RCC 7860 (cell line): ENCODE measurements around the gene OLFM2.
"Not testable (repeated sequence)": the region's sequence is repeated elsewhere in the genome, so short reads cannot be mapped to it uniquely, and the experiment has no call there.

Source experiments
- DNase-seq: peaks from one replicate; pipeline ENCODE4 v3.0.0-alpha.2; 2015; ENCODE audit warnings: low spot score
- FAIRE-seq: peaks from 2 replicates; lab custom pipeline; 2012; peaks lifted over from hg19 to GRCh38; lab: Jason Lieb, UNC

The OLFM2 gene

GRCh38 chr19:9945319-9945966 is 9.1 kb upstream of the OLFM2 start:
- FAIRE-seq (peak; percentile 68), DNase-seq (peak; percentile 66)

- no peak for FAIRE-seq
These were observed 7.4 kb upstream of the OLFM2 start for GRCh38 chr19:9943744-9944143.

GRCh38 chr19:9941671-9942070 is 5.4 kb upstream of the OLFM2 start:
- no peak for DNase-seq
- FAIRE-seq = no peak

More at GRCh38 chr19:9943744-9944143, 7.4 kb upstream of the OLFM2 start:
- DNase-seq = no peak

- FAIRE-seq (no peak), DNase-seq (no peak)
These were observed 4.9 kb upstream of the OLFM2 start for GRCh38 chr19:9941231-9941630.

- DNase-seq (peak; percentile 91), FAIRE-seq (peak; percentile 87)
These were observed 4.5 kb upstream of the OLFM2 start for GRCh38 chr19:9940778-9941177.

GRCh38 chr19:9939301-9939913 is 3.1 kb upstream of the OLFM2 start:
- FAIRE-seq (no peak), DNase-seq (no peak)

- DNase-seq = no peak
These were observed 691 bp upstream of the OLFM2 start for GRCh38 chr19:9937001-9937411.

GRCh38 chr19:9935506-9936325 is 599 bp downstream of the OLFM2 start:
- no peak for FAIRE-seq
- DNase-seq = no peak

More at GRCh38 chr19:9937001-9937411, 691 bp upstream of the OLFM2 start:
- no peak for FAIRE-seq

GRCh38 chr19:9934132-9934950 is 2.0 kb downstream of the OLFM2 start:
- DNase-seq = peak; percentile 17
- FAIRE-seq = no peak

- no peak for FAIRE-seq
- DNase-seq = no peak
These were observed 3.5 kb downstream of the OLFM2 start for GRCh38 chr19:9932835-9933234.

- DNase-seq (no peak), FAIRE-seq (no peak)
These were observed 4.7 kb downstream of the OLFM2 start for GRCh38 chr19:9931629-9932028.

- DNase-seq = no peak
- FAIRE-seq = no peak
These were observed 12.9 kb downstream of the OLFM2 start for GRCh38 chr19:9923440-9923839.

GRCh38 chr19:9922782-9923379 is 13.4 kb downstream of the OLFM2 start:
- DNase-seq, FAIRE-seq: not testable (repeated sequence)

- no peak for FAIRE-seq
These were observed 19.0 kb downstream of the OLFM2 start for GRCh38 chr19:9917321-9917720.

GRCh38 chr19:9916719-9917118 is 19.6 kb downstream of the OLFM2 start:
- no peak for FAIRE-seq

More at GRCh38 chr19:9917321-9917720, 19.0 kb downstream of the OLFM2 start:
- no peak for DNase-seq

GRCh38 chr19:9914315-9915207 is 21.8 kb downstream of the OLFM2 start:
- no peak for FAIRE-seq
- peak; percentile 62 for DNase-seq

More at GRCh38 chr19:9916719-9917118, 19.6 kb downstream of the OLFM2 start:
- DNase-seq = no peak

GRCh38 chr19:9914001-9914314 is 22.4 kb downstream of the OLFM2 start:
- DNase-seq (no peak), FAIRE-seq (no peak)

GRCh38 chr19:9913237-9914000 is 22.9 kb downstream of the OLFM2 start:
- FAIRE-seq (no peak), DNase-seq (no peak)
